NCI-H774 (cell line): ENCODE measurements around the gene P4HB.

Source experiments
- DNase-seq: peaks from one replicate; lab custom pipeline; 2025; lab: John Stamatoyannopoulos, UW

The P4HB gene

GRCh38 chr17:81868674-81869220 is 8.4 kb upstream of the P4HB start:
- no peak for DNase-seq

GRCh38 chr17:81867991-81868673 is 7.8 kb upstream of the P4HB start:
- no peak for DNase-seq

GRCh38 chr17:81867170-81867990 is 7.0 kb upstream of the P4HB start:
- DNase-seq = no peak

- no peak for DNase-seq
These were observed 6.3 kb upstream of the P4HB start for GRCh38 chr17:81866440-81867169.

- no peak for DNase-seq
These were observed 5.6 kb upstream of the P4HB start for GRCh38 chr17:81865733-81866439.

- no peak for DNase-seq
These were observed 5.0 kb upstream of the P4HB start for GRCh38 chr17:81865358-81865732.

- no peak for DNase-seq
These were observed 3.8 kb upstream of the P4HB start for GRCh38 chr17:81863833-81864768.

- DNase-seq = no peak
These were observed 2.9 kb upstream of the P4HB start for GRCh38 chr17:81863123-81863675.

GRCh38 chr17:81860756-81861568 is 627 bp upstream of the P4HB start:
- peak; percentile 100 for DNase-seq

GRCh38 chr17:81858967-81859905 is 1.1 kb downstream of the P4HB start:
- no peak for DNase-seq

GRCh38 chr17:81858170-81858966 is 2.0 kb downstream of the P4HB start:
- no peak for DNase-seq

GRCh38 chr17:81854974-81855774 is 5.2 kb downstream of the P4HB start:
- no peak for DNase-seq

GRCh38 chr17:81852237-81852636 is 8.1 kb downstream of the P4HB start:
- DNase-seq = no peak

GRCh38 chr17:81851423-81851822 is 8.9 kb downstream of the P4HB start:
- no peak for DNase-seq

- no peak for DNase-seq
These were observed 10.9 kb downstream of the P4HB start for GRCh38 chr17:81849457-81849856.

- DNase-seq = no peak
These were observed 13.3 kb downstream of the P4HB start for GRCh38 chr17:81846743-81847689.
